Nephron progenitor cell (in vitro differentiated cells): ENCODE data around the gene NADSYN1.

Source experiments
- DNase-seq: peaks from one replicate; pipeline ENCODE4 v3.0.0; 2021
- H3K27ac Mint-ChIP-seq: 2 replicates; pipeline ENCODE4 v1.8.0; 2021; ENCODE audit warnings: mild to moderate bottlenecking, moderate library complexity, mixed read lengths
- H3K27me3 Mint-ChIP-seq: 2 replicates; pipeline ENCODE4 v1.8.0; 2021; ENCODE audit warnings: mild to moderate bottlenecking, low read depth, mixed read lengths; ENCODE audit not compliant: poor library complexity
- H3K36me3 Mint-ChIP-seq: 2 replicates; pipeline ENCODE4 v1.8.0; 2021; ENCODE audit warnings: low read depth, mixed read lengths
- H3K4me1 Mint-ChIP-seq: 2 replicates; pipeline ENCODE4 v1.8.0; 2021; ENCODE audit warnings: mixed read lengths
- H3K4me3 Mint-ChIP-seq: 2 replicates; pipeline ENCODE4 v1.8.0; 2021; ENCODE audit warnings: mild to moderate bottlenecking, moderate library complexity, mixed read lengths
- H3K9me3 Mint-ChIP-seq: 2 replicates; pipeline ENCODE4 v1.8.0; 2021; ENCODE audit warnings: mild to moderate bottlenecking, moderate library complexity, mixed read lengths
- CTCF ChIP-seq: fragments of 200-600 bp; sonication (generic); IDR thresholded peaks from 2 replicates; pipeline ENCODE4 v1.5.0; 2021; ENCODE audit warnings: antibody characterized with exemption

NADSYN1 gene

DNA sequence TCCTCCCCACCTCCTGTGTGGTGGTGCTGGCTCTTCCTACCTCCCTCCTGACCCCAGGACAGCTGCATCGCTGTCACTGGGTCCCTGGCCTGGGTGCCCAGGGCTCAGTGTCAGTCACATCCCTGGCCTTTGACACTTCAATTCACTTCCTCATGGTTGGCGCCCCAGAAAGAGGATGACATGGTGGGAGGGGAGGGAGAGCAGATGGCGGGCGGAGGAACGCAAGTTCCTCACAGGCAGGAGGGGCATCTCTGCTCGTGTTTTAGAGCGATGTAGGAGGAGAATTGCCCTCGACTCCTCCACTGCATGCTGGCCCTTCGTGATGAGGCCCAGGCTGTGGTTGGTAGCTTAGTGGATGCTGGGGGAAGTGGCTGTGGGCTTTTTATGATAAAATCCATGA is 38.9 kb downstream of the NADSYN1 start:
- no peak for DNase-seq
- Mint-ChIP-seq H3K9me3 (peaks cover 5% of the 10 kb centered on the region), H3K27me3 (peaks cover 2% of the 10 kb centered on the region), H3K27ac (no peak overlapping the region), H3K36me3 (peaks cover 52% of the 10 kb centered on the region), H3K4me1 (peaks cover 43% of the 10 kb centered on the region), H3K4me3 (no peak overlapping the region)
- no peak for TF ChIP-seq CTCF

DNA sequence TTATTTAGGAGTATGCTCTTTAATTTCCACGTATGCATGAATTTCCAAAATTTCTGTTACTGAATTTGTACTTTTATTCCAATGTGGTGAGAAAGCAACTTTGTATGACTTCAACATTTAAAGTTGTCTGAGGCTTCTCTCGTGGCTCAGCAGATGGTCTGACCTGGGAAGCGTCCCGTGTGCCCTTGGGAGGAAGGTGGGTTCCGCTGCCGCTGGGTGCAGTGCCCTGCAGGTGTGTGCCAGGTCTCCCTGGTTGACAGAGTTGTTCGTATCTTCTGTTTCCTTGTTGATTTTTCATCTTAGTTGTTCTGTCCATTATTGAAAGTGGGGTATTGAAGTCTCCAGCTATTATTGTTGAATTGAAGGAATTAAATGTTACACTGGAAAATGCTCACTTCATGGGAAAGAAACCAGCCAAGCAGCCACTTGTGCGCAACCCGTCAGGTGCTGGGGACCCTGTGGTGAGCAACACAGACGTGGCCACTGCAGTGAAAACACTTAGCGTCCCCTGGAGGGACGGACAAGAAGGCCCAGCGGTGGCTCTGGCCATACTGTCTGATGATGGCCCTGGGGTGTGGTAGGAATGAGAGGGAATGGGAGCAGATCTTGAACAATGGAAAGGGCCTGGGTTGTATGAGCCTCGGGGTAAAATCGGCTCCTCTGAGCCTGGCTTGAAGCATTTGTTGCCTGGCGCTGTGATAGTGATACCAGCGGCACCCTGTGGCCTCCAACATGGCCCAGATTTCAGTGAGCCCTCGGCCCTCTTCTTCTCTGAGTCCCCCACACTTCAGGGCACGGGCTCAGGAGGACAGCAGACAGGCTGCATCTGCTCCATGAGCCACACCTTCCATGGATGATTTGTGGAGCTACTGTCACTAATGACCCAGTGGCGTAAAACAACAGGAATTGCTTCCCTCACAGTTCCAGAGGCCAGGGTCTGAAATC is 42.6 kb downstream of the NADSYN1 start:
- no peak for TF ChIP-seq CTCF
- H3K36me3 Mint-ChIP-seq: peaks cover 70% of the 10 kb centered on the region
- peaks cover 2% of the 10 kb centered on the region for H3K27me3 Mint-ChIP-seq
- peaks cover 13% of the 10 kb centered on the region for H3K4me1 Mint-ChIP-seq
- H3K4me3 Mint-ChIP-seq: no peak overlapping the region
- DNase-seq: no peak
- peak overlapping the region; percentile 76 for H3K27ac Mint-ChIP-seq
- peaks cover 5% of the 10 kb centered on the region for H3K9me3 Mint-ChIP-seq

- peak overlapping the region; percentile 75 for H3K27ac Mint-ChIP-seq
- H3K36me3 Mint-ChIP-seq: peaks cover 68% of the 10 kb centered on the region
- H3K27me3 Mint-ChIP-seq: no peaks in the 10 kb centered on the region
- H3K9me3 Mint-ChIP-seq: peaks cover 5% of the 10 kb centered on the region
- H3K4me3 Mint-ChIP-seq: no peak overlapping the region
- H3K4me1 Mint-ChIP-seq: peaks cover 13% of the 10 kb centered on the region
- TF ChIP-seq CTCF: no peak
- no peak for DNase-seq
Observed at GRCh38 chr11:71496421-71496820, 43.4 kb downstream of the NADSYN1 start.

DNA sequence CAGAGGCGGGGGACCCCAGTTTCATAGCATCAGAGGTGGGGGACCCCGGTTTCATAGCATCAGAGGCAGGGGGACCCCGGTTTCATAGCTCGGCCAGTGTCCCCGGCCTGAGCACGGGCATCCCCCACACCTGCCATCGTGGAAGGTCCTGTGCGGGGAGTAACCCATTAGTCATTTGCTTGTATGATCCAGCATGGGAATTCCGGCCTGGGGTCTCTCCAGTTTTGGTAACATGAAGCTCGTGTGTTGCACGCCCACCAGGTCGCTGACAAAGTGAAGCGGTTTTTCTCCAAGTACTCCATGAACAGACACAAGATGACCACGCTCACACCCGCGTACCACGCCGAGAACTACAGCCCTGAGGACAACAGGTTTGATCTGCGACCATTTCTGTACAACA is 45.1 kb downstream of the NADSYN1 start:
- Mint-ChIP-seq H3K4me3 (no peak overlapping the region), H3K36me3 (peaks cover 57% of the 10 kb centered on the region), H3K4me1 (peaks cover 13% of the 10 kb centered on the region), H3K9me3 (peaks cover 5% of the 10 kb centered on the region), H3K27ac (no peak overlapping the region), H3K27me3 (no peaks in the 10 kb centered on the region)
- TF ChIP-seq CTCF: no peak
- no peak for DNase-seq

DNA sequence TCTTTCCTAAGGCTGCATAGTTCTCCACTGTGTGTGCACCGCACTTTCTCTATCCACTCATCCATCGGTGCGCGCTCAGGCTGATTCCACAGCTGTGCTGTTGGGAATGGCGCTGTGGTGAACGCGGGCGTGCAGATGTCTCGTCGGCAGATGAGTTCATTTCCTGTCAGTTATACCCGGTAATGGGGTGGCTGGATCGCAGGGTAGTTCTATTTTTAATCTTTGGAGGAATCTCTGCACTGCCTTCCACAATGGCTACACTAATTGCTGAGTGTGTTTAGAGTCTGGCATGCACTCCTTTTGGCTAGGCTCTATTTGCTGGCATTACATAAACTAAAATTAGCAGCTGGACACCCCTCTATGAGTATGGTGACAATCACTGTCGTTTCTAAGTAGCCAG is 46.1 kb downstream of the NADSYN1 start:
- Mint-ChIP-seq H3K27ac (peak overlapping the region; percentile 57), H3K4me1 (peaks cover 13% of the 10 kb centered on the region), H3K9me3 (peaks cover 5% of the 10 kb centered on the region), H3K4me3 (no peak overlapping the region), H3K27me3 (no peaks in the 10 kb centered on the region), H3K36me3 (peaks cover 54% of the 10 kb centered on the region)
- no peak for DNase-seq
- TF ChIP-seq CTCF: no peak

DNA sequence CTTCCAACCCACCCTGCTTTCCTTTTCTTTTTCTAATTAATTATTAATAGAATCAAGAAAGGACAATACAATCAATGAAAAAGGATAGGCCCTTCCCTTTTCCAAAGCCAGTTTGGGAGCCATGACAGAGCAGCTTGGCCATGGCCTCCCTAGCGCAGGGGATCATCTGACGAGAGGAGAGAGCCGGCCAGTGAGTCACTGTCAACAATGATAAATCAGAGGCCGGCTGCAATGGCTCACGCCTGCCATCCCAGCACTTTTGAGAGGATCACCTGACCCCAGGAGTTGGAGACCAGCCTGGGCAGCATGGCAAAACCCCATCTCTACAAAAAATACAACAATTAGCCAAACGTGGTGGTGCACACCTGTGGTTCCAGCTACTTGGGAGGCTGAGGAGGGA is 46.5 kb downstream of the NADSYN1 start:
- H3K4me3 Mint-ChIP-seq: no peak overlapping the region
- H3K27me3 Mint-ChIP-seq: no peaks in the 10 kb centered on the region
- peaks cover 5% of the 10 kb centered on the region for H3K9me3 Mint-ChIP-seq
- TF ChIP-seq CTCF: no peak
- no peak for DNase-seq
- H3K27ac Mint-ChIP-seq: no peak overlapping the region
- H3K4me1 Mint-ChIP-seq: peaks cover 15% of the 10 kb centered on the region
- H3K36me3 Mint-ChIP-seq: peaks cover 53% of the 10 kb centered on the region
